ENCODE results near the gene RECQL. TPM values are rescaled to one million over a fixed set of nuclear protein-coding genes. Genes with fewer than 3 reads are reported as not detected.

RECQL gene, protein sequence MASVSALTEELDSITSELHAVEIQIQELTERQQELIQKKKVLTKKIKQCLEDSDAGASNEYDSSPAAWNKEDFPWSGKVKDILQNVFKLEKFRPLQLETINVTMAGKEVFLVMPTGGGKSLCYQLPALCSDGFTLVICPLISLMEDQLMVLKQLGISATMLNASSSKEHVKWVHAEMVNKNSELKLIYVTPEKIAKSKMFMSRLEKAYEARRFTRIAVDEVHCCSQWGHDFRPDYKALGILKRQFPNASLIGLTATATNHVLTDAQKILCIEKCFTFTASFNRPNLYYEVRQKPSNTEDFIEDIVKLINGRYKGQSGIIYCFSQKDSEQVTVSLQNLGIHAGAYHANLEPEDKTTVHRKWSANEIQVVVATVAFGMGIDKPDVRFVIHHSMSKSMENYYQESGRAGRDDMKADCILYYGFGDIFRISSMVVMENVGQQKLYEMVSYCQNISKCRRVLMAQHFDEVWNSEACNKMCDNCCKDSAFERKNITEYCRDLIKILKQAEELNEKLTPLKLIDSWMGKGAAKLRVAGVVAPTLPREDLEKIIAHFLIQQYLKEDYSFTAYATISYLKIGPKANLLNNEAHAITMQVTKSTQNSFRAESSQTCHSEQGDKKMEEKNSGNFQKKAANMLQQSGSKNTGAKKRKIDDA
- total RNA-seq = 34.2 and 51.7 TPM in 2 replicates

DNA sequence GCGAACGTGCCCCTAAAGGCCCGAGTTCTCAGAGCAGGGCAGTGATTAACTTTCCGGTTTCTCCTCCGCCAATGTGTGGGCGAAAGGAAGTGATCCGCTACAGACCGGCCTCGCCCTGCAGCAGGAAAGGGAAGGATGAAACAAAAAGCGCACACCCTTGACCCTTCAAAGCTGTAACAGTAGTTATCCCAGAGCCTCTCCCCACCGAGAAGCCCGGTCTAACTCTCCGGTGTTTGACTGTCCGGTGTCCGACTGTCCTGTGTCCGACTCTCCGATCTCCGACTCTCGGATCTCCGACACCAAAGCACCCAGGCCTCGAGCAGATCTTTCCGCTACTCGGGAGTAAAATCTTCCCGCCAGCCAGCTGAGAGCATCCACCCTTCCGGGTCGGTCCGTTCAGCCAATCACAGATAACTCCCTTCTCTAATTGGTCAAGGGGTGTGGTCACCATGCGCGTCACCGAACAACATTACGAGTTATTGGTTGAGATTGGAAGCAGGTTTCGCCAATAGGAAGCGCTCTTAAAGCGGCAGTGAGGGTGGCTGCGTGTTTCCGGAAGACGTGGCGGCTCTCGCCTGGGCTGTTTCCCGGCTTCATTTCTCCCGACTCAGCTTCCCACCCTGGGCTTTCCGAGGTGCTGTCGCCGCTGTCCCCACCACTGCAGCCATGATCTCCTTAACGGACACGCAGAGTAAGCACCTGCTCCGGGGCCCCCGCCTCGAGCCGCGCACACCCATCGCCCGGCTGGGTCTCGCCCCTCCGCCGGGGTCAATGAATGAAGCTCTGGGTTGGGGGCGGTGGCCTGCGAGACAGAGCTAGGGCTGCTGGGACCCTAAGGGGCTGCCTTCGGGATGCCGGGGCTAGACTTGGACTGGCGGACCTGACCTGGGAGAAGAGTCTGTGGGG is at the start of gene RECQL, which contains the start of gene GOLT1B:
TSS of gene RECQL (minus strand) at position 378 of the 906 bp plus-strand sequence. CDS start 2,065 bp downstream, outside the sequence.
TSS of gene GOLT1B (plus strand) at position 532 of the 906 bp plus-strand sequence. CDS start at position 667, 135 bp downstream.

DNA sequence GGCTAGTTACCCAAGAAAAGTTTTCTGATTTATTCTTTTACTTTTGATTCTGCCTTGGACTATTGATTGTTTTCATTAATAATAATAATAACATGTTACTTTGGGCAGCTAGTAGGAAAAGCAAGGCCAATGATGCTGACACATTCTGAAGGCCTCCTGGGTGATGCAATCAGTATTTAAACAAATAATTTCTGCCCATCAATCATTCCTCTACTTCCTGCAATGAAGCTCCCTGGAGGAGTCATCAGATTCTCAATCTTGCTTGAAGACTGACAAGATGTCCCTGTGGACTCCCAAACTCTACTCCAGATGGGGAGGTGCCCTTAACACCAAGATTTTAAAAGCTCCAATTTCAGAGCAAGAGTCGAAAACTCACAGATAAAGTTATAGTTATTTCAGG is 24.6 kb upstream of the RECQL start, which contains the start of gene SPX:
TSS of gene SPX (plus strand) at position 244 of the 400 bp plus-strand sequence. CDS start 177 bp downstream, outside the sequence.

Other genes starting within 250 kb of the RECQL start
- not detected in 2 replicates for gene SLCO1A2, start 166.7 kb downstream of the RECQL start, total RNA-seq
- not detected in 2 replicates for gene IAPP, start 128.7 kb downstream of the RECQL start, total RNA-seq
- 9.8 and 11.6 TPM in 2 replicates for gene PYROXD1, start 64.0 kb downstream of the RECQL start, total RNA-seq
- gene GOLT1B, start 154 bp upstream of the RECQL start, total RNA-seq = 44.4 and 74.1 TPM in 2 replicates
- not detected in 2 replicates for gene SPX, start 24.7 kb upstream of the RECQL start, total RNA-seq
- gene GYS2, start 103.2 kb upstream of the RECQL start, total RNA-seq = not detected in 2 replicates
- 179 and 295 TPM in 2 replicates for gene LDHB, start 156.2 kb upstream of the RECQL start, total RNA-seq